Measurements from ENCODE around the gene CACNA1B. TPM values are rescaled to one million over a fixed set of nuclear protein-coding genes. Genes with fewer than 3 reads are reported as not detected.

Gene CACNA1B
- total and polyA plus RNA-seq, 9 of the 15 experiments (the other 6 are each of a cell fraction or from before 2014, with no cell fraction given), result 0.01 to 0.04 TPM; not detected in 7

- Histone ChIP-seq H3K27me3 (ENCODE audit: control insufficient read depth in 2 of 2, insufficient read depth in 2 of 2, low read length in 2 of 2) (peaks cover 42 to 75% of the 10 kb centered on the region in 2 experiments; a peak in 4 of 5 replicates), H3K4me1 (replicated peaks in 1 of 2; ENCODE audit: control insufficient read depth in 2 of 2, insufficient read depth in 2 of 2, low read length in 2 of 2) (peaks cover 0 to 15% of the 10 kb centered on the region in 2 experiments; a peak in 3 of 5 replicates), H2AFZ (ENCODE audit: low read depth, low read length) (no peak overlapping the region), H3K9ac (ENCODE audit: insufficient read depth in 1 of 2, low read depth in 2 of 2, low read length in 2 of 2) (no peak overlapping the region), H3K4me3 (no peak overlapping the region), H4K20me1 (replicated peaks; ENCODE audit: control insufficient read depth, insufficient read depth, low read length) (0 out of 2 replicates have a peak, but pooled peaks cover 4% of the 10 kb centered on the region), H3K9me1 (ENCODE audit: control insufficient read depth, insufficient read depth, low read length) (no peaks in the 10 kb centered on the region), H3K27ac (ENCODE audit: extremely low read depth, low read depth, low read length) (no peak overlapping the region), H3K4me2 (ENCODE audit: insufficient read depth, low read length) (no peak overlapping the region), H3K79me2 (ENCODE audit: control insufficient read depth, insufficient read depth, low read length) (no peaks in the 10 kb centered on the region), H3K9me3 (replicated peaks; ENCODE audit: control insufficient read depth, insufficient read depth, low read depth, low read length) (no peaks in the 10 kb centered on the region), H3K36me3 (ENCODE audit: control insufficient read depth, insufficient read depth, low read length) (no peaks in the 10 kb centered on the region)
- no TSS peak for BruUV-seq (replicated peaks)
- WGBS (ENCODE audit: insufficient coverage, low coverage, missing lambda C conversion rate), result 4% methylated on average over 4 of the region's 4 CpGs
- FAIRE-seq (no peak), ATAC-seq (no peak), DNase-seq (ENCODE audit: extremely low read depth in 1 of 4, low spot score in 3 of 4) (no peak)
- intact Hi-C loops (cut with micrococcal nuclease) (no loop called here), in situ Hi-C loops (cut with MboI) (no loop called here)
- TF ChIP-seq, protein P1, sequence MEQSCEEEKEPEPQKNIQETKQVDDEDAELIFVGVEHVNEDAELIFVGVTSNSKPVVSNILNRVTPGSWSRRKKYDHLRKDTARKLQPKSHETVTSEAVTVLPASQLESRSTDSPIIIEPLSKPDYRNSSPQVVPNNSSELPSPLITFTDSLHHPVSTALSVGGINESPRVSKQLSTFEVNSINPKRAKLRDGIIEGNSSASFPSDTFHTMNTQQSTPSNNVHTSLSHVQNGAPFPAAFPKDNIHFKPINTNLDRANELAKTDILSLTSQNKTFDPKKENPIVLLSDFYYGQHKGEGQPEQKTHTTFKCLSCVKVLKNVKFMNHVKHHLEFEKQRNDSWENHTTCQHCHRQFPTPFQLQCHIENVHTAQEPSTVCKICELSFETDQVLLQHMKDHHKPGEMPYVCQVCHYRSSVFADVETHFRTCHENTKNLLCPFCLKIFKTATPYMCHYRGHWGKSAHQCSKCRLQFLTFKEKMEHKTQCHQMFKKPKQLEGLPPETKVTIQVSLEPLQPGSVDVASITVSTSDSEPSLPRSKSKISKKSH (CRISPR knock-in tag; IDR thresholded peaks at IDR 0.05), result no peak
- no peak for TF ChIP-seq ZNF586 (CRISPR knock-in tag; conservative IDR thresholded peaks at IDR 0.05)
- TF ChIP-seq HNRNPK (IDR thresholded peaks at IDR 0.05; ENCODE audit: low read depth, low read length, poor library complexity, severe bottlenecking), result no peak
- no peak for TF ChIP-seq FOXA1 (IDR thresholded peaks at IDR 0.05; ENCODE audit: borderline replicate concordance)
- TF ChIP-seq IRF9 (tag; IDR thresholded peaks at IDR 0.05), result no peak
- TF ChIP-seq ZNF121 (CRISPR knock-in tag; conservative IDR thresholded peaks at IDR 0.05), result no peak
- no peak for TF ChIP-seq HNRNPLL (IDR thresholded peaks at IDR 0.05; ENCODE audit: low read depth, low read length, poor library complexity, severe bottlenecking)
- TF ChIP-seq ETV5 (CRISPR knock-in tag; IDR thresholded peaks at IDR 0.05; ENCODE audit: low read depth), result no peak
- TF ChIP-seq, protein P2, sequence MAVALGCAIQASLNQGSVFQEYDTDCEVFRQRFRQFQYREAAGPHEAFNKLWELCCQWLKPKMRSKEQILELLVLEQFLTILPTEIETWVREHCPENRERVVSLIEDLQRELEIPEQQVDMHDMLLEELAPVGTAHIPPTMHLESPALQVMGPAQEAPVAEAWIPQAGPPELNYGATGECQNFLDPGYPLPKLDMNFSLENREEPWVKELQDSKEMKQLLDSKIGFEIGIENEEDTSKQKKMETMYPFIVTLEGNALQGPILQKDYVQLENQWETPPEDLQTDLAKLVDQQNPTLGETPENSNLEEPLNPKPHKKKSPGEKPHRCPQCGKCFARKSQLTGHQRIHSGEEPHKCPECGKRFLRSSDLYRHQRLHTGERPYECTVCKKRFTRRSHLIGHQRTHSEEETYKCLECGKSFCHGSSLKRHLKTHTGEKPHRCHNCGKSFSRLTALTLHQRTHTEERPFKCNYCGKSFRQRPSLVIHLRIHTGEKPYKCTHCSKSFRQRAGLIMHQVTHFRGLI (CRISPR knock-in tag; IDR thresholded peaks at IDR 0.05), result no peak
- TF ChIP-seq ZBTB33 (CRISPR knock-in tag; IDR thresholded peaks at IDR 0.05), result no peak
- TF ChIP-seq ZC3H11A (IDR thresholded peaks at IDR 0.05; ENCODE audit: low read depth, low read length), result no peak
- no peak for TF ChIP-seq RBM15 (IDR thresholded peaks at IDR 0.05; ENCODE audit: insufficient read depth, low read length)
- ChIA-PET POLR2A (interaction anchor here (0.9 to 1.2 kb wide), 2 partner anchors 10 to 12 kb away, joined by 6 read pairs; no protein-coding TSS in a partner anchor), CTCF (ENCODE audit: low intra/inter-chr PET ratio) (no interaction called here)
These were observed 174.7 kb downstream of the CACNA1B start for GRCh38 chr9:138052322-138052615.
